HCT116 (cell line): ENCODE results near the gene PAEP.

ENCODE experiments used
- CEBPB ChIP-seq: IDR thresholded peaks from 2 replicates; pipeline ENCODE4 v1.6.1; 2012; ENCODE audit warnings: low read depth
- ELF1 ChIP-seq: IDR thresholded peaks from 2 replicates; pipeline ENCODE4 v1.6.1; 2012; ENCODE audit warnings: low read depth, borderline replicate concordance
- EZH2 ChIP-seq: fragments of 200-600 bp; sonication (generic); IDR thresholded peaks from 2 replicates; pipeline ENCODE4 v1.6.1; 2017; ENCODE audit warnings: antibody characterized with exemption, mixed run types
- FOSL1 ChIP-seq: IDR thresholded peaks from 2 replicates; pipeline ENCODE4 v1.6.1; 2012; ENCODE audit warnings: low read depth
- POLR2AphosphoS5 ChIP-seq: IDR thresholded peaks from 2 replicates; pipeline ENCODE4 v1.6.1; 2011; ENCODE audit warnings: mild to moderate bottlenecking, low read depth, low read length, moderate library complexity
- RAD21 ChIP-seq: IDR thresholded peaks from 2 replicates; pipeline ENCODE4 v1.6.1; 2012; ENCODE audit warnings: low read depth, mild to moderate bottlenecking
- SIN3A ChIP-seq: IDR thresholded peaks from 2 replicates; pipeline ENCODE4 v1.6.1; 2012; ENCODE audit warnings: low read depth
- SRF ChIP-seq: IDR thresholded peaks from 2 replicates; pipeline ENCODE4 v1.6.1; 2012; ENCODE audit warnings: low read depth
- TF ChIP-seq, protein P1 (sequence below), 3 experiments: fragments of 200-600 bp in 1 of 3; sonication (generic) in 1 of 3; IDR thresholded peaks in 2 of 3; conservative IDR thresholded peaks in 1 of 3; 2 replicates each; pipeline ENCODE4 v1.5.1; 2012 to 2017; ENCODE audit warnings: low read depth in 2 of 3, low read length in 2 of 3, antibody characterized with exemption in 1 of 3, borderline replicate concordance in 1 of 3, control low read depth in 1 of 3, mild to moderate bottlenecking in 1 of 3, mixed read lengths in 1 of 3, mixed run types in 1 of 3, moderate library complexity in 1 of 3; ENCODE audit not compliant: insufficient read depth in 1 of 3
- TF ChIP-seq, protein P2 (sequence below): IDR thresholded peaks from 2 replicates; pipeline ENCODE4 v1.6.1; 2012; ENCODE audit warnings: low read depth

GRCh38 chr9:135512904-135513303 lies 48.7 kb upstream of the PAEP start:
- TF ChIP-seq, protein P1, sequence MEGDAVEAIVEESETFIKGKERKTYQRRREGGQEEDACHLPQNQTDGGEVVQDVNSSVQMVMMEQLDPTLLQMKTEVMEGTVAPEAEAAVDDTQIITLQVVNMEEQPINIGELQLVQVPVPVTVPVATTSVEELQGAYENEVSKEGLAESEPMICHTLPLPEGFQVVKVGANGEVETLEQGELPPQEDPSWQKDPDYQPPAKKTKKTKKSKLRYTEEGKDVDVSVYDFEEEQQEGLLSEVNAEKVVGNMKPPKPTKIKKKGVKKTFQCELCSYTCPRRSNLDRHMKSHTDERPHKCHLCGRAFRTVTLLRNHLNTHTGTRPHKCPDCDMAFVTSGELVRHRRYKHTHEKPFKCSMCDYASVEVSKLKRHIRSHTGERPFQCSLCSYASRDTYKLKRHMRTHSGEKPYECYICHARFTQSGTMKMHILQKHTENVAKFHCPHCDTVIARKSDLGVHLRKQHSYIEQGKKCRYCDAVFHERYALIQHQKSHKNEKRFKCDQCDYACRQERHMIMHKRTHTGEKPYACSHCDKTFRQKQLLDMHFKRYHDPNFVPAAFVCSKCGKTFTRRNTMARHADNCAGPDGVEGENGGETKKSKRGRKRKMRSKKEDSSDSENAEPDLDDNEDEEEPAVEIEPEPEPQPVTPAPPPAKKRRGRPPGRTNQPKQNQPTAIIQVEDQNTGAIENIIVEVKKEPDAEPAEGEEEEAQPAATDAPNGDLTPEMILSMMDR (IDR thresholded peaks at IDR 0.05 in 2 of 3, conservative IDR thresholded peaks at IDR 0.05 in 1 of 3; ENCODE audit: borderline replicate concordance in 1 of 3, insufficient read depth in 1 of 3, low read depth in 2 of 3, low read length in 2 of 3): no peak
- no peak for TF ChIP-seq SIN3A
- TF ChIP-seq POLR2AphosphoS5: no peak
- no peak for TF ChIP-seq EZH2
- no peak for TF ChIP-seq SRF
- no peak for TF ChIP-seq FOSL1
- TF ChIP-seq, protein P2, sequence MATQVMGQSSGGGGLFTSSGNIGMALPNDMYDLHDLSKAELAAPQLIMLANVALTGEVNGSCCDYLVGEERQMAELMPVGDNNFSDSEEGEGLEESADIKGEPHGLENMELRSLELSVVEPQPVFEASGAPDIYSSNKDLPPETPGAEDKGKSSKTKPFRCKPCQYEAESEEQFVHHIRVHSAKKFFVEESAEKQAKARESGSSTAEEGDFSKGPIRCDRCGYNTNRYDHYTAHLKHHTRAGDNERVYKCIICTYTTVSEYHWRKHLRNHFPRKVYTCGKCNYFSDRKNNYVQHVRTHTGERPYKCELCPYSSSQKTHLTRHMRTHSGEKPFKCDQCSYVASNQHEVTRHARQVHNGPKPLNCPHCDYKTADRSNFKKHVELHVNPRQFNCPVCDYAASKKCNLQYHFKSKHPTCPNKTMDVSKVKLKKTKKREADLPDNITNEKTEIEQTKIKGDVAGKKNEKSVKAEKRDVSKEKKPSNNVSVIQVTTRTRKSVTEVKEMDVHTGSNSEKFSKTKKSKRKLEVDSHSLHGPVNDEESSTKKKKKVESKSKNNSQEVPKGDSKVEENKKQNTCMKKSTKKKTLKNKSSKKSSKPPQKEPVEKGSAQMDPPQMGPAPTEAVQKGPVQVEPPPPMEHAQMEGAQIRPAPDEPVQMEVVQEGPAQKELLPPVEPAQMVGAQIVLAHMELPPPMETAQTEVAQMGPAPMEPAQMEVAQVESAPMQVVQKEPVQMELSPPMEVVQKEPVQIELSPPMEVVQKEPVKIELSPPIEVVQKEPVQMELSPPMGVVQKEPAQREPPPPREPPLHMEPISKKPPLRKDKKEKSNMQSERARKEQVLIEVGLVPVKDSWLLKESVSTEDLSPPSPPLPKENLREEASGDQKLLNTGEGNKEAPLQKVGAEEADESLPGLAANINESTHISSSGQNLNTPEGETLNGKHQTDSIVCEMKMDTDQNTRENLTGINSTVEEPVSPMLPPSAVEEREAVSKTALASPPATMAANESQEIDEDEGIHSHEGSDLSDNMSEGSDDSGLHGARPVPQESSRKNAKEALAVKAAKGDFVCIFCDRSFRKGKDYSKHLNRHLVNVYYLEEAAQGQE: no peak
- no peak for TF ChIP-seq RAD21
- TF ChIP-seq ELF1: no peak
- TF ChIP-seq CEBPB: no peak
